HFFc6 (cell line): ENCODE data around the gene F7. TPM values are rescaled to one million over a fixed set of nuclear protein-coding genes. Genes with fewer than 3 reads are reported as not detected.

Experiments
- DNase-seq: peaks from one replicate; pipeline ENCODE4 v3.0.0-alpha.2; 2018
- H3K27ac Mint-ChIP-seq: 2 replicates; pipeline ENCODE4 v1.8.0; 2020; ENCODE audit warnings: mild to moderate bottlenecking, mixed read lengths
- H3K27me3 Mint-ChIP-seq: 2 replicates; pipeline ENCODE4 v1.8.0; 2021; ENCODE audit warnings: mild to moderate bottlenecking, moderate library complexity, mixed read lengths; ENCODE audit not compliant: insufficient read depth
- H3K36me3 Mint-ChIP-seq: 2 replicates; pipeline ENCODE4 v1.8.0; 2021; ENCODE audit warnings: low read depth, mixed read lengths
- H3K4me1 Mint-ChIP-seq: 2 replicates; pipeline ENCODE4 v1.8.0; 2020; ENCODE audit warnings: low read depth, mixed read lengths
- H3K4me3 Mint-ChIP-seq: 2 replicates; pipeline ENCODE4 v1.8.0; 2020; ENCODE audit warnings: mild to moderate bottlenecking, moderate library complexity, mixed read lengths
- H3K9me3 Mint-ChIP-seq: 2 replicates; pipeline ENCODE4 v1.8.0; 2020; ENCODE audit warnings: mild to moderate bottlenecking, mixed read lengths
- total RNA-seq, 6 experiments: library from RNA; stranded (reverse); fragmentation: NEBNext Ultra II Directional; extraction: Animal tissue kit (Norgen Biotek cat#: 25700); gene quantifications; 2 replicates in 1 of 6; 3 replicates in 5 of 6; pipeline ENCODE4 v1.2.3, GENCODE V29; 2021
- TF ChIP-seq, protein P1 (sequence below): fragments of 200-600 bp; sonication (generic); IDR thresholded peaks from 2 replicates; pipeline ENCODE4 v1.5.0; 2021; ENCODE audit warnings: antibody characterized with exemption, mild to moderate bottlenecking

The F7 gene
- total RNA-seq, 6 experiments from 2014 or later: not detected

DNA sequence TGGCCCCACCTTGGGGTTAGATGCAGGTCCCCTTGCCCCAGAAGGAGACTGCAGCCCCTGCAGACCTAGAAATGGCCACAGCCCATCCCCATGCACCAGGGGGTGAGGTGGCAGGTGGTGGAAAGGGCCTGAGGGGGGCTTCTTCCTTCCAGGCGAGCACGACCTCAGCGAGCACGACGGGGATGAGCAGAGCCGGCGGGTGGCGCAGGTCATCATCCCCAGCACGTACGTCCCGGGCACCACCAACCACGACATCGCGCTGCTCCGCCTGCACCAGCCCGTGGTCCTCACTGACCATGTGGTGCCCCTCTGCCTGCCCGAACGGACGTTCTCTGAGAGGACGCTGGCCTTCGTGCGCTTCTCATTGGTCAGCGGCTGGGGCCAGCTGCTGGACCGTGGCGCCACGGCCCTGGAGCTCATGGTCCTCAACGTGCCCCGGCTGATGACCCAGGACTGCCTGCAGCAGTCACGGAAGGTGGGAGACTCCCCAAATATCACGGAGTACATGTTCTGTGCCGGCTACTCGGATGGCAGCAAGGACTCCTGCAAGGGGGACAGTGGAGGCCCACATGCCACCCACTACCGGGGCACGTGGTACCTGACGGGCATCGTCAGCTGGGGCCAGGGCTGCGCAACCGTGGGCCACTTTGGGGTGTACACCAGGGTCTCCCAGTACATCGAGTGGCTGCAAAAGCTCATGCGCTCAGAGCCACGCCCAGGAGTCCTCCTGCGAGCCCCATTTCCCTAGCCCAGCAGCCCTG is 12.8 kb downstream of the F7 start:
- DNase-seq: no peak
- H3K4me1 Mint-ChIP-seq: peaks cover 24% of the 10 kb centered on the region
- TF ChIP-seq, protein P1, sequence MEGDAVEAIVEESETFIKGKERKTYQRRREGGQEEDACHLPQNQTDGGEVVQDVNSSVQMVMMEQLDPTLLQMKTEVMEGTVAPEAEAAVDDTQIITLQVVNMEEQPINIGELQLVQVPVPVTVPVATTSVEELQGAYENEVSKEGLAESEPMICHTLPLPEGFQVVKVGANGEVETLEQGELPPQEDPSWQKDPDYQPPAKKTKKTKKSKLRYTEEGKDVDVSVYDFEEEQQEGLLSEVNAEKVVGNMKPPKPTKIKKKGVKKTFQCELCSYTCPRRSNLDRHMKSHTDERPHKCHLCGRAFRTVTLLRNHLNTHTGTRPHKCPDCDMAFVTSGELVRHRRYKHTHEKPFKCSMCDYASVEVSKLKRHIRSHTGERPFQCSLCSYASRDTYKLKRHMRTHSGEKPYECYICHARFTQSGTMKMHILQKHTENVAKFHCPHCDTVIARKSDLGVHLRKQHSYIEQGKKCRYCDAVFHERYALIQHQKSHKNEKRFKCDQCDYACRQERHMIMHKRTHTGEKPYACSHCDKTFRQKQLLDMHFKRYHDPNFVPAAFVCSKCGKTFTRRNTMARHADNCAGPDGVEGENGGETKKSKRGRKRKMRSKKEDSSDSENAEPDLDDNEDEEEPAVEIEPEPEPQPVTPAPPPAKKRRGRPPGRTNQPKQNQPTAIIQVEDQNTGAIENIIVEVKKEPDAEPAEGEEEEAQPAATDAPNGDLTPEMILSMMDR: no peak

DNA sequence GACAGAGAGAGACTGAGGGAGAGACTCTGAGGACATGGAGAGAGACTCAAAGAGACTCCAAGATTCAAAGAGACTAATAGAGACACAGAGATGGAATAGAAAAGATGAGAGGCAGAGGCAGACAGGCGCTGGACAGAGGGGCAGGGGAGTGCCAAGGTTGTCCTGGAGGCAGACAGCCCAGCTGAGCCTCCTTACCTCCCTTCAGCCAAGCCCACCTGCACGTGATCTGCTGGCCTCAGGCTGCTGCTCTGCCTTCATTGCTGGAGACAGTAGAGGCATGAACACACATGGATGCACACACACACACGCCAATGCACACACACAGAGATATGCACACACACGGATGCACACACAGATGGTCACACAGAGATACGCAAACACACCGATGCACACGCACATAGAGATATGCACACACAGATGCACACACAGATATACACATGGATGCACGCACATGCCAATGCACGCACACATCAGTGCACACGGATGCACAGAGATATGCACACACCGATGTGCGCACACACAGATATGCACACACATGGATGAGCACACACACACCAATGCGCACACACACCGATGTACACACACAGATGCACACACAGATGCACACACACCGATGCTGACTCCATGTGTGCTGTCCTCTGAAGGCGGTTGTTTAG is 13.7 kb downstream of the F7 start:
- H3K27ac Mint-ChIP-seq: no peak overlapping the region
- peaks cover 17% of the 10 kb centered on the region for H3K27me3 Mint-ChIP-seq
- no peaks in the 10 kb centered on the region for H3K9me3 Mint-ChIP-seq
- no peak for DNase-seq
- no peaks in the 10 kb centered on the region for H3K36me3 Mint-ChIP-seq
- H3K4me3 Mint-ChIP-seq: no peak overlapping the region
- H3K4me1 Mint-ChIP-seq: peaks cover 24% of the 10 kb centered on the region
- TF ChIP-seq, protein P1: no peak

More for the DNA sequence above, 12.8 kb downstream of the F7 start:
- Mint-ChIP-seq H3K4me3 (no peak overlapping the region), H3K9me3 (no peaks in the 10 kb centered on the region), H3K27ac (no peak overlapping the region), H3K27me3 (peaks cover 21% of the 10 kb centered on the region), H3K36me3 (no peaks in the 10 kb centered on the region)

DNA sequence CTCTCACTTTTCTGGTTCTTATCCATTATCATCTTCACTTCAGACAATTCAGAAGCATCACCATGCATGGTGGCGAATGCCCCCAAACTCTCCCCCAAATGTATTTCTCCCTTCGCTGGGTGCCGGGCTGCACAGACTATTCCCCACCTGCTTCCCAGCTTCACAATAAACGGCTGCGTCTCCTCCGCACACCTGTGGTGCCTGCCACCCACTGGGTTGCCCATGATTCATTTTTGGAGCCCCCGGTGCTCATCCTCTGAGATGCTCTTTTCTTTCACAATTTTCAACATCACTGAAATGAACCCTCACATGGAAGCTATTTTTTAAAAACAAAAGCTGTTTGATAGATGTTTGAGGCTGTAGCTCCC is 14.2 kb downstream of the F7 start:
- Mint-ChIP-seq H3K27ac (no peak overlapping the region), H3K4me1 (peaks cover 24% of the 10 kb centered on the region), H3K27me3 (peaks cover 13% of the 10 kb centered on the region; the same call in 1 of the 2 replicates), H3K4me3 (no peak overlapping the region), H3K36me3 (no peaks in the 10 kb centered on the region), H3K9me3 (no peaks in the 10 kb centered on the region)
- no peak for DNase-seq
- TF ChIP-seq, protein P1: no peak

DNA sequence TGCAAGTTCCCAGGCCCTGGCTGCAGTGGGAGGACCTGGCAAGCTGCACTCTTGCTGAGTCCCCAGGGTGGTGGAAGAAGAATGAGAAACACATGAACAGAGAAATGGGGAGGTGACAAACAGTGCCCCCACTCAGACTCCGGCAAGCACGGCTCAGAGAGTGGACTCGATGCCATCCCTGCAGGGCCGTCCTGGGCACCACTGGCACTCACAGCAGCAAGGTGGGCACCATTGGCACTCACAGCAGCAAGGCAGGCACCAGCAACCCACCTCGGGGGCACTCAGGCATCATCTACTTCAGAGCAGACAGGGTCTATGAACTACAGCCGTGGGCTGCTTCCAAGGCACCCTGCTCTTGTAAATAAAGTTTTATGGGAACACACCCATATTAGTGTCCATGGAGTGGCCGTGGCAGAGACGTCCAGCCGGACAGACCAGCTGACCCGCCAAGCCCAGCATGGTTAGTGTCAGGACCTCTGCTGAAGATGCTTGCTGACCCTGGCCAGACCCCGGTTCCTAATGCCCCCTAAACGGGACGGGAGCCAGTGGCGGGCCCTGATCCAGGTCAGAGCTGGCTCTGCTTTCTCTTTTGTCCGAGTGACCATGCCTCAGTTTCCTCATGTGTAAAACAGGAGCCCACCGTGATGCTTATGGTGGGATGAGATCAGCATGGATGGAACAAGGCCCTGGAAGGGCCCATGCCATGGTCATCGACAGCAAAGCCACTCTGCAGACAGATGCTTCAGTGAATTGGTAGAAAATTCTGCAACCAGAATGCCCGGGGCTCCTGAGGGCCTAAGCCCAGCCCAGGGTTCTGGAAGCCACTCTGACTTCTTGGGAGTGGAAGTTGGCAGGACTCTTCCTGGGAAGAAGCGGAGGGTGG is 14.9 kb downstream of the F7 start:
- Mint-ChIP-seq H3K27ac (no peak overlapping the region), H3K9me3 (no peaks in the 10 kb centered on the region), H3K27me3 (peaks cover 11% of the 10 kb centered on the region; the same call in 1 of the 2 replicates), H3K4me1 (peaks cover 24% of the 10 kb centered on the region), H3K36me3 (no peaks in the 10 kb centered on the region), H3K4me3 (no peak overlapping the region)
- no peak for DNase-seq
- TF ChIP-seq, protein P1: no peak

DNA sequence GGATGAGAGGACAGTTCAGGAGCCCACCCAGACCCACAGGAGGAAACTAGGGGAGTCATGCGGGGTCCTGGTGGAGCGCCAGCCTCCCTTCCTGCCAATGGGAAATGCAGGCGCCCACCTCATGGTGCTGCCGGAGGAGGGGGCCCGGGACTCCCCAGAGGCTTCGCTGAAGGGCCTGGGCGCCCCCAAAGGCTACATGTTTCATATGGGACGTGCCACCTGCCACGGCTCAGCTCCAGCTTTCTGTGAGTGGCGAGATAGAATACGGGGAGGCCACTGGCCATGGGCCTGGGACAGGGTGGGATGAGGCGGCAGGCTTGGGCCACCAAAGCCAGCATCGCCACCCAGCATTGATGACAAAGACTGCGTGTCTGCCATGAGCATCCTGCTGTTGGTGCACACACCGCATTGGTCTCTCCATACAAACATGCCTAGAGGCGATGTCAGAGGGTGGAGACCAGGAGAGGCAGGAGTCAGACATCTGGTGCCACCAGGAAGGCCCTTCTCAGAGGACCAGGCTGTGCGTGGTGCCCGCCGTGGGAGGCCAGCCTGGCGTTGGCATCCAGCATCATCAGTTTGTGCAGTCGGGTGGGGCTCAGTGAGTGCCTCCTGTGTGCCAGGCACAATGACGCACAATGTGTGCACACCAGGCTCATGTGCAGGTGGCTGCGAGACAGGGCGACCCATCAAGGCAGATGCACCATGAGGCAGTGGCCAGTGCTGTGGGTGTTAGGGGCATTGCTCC is 15.8 kb downstream of the F7 start:
- no peak for DNase-seq
- H3K27ac Mint-ChIP-seq: no peak overlapping the region
- TF ChIP-seq, protein P1: no peak
- peaks cover 24% of the 10 kb centered on the region for H3K4me1 Mint-ChIP-seq
- H3K9me3 Mint-ChIP-seq: no peaks in the 10 kb centered on the region
- H3K36me3 Mint-ChIP-seq: no peaks in the 10 kb centered on the region
- H3K27me3 Mint-ChIP-seq: peaks cover 7% of the 10 kb centered on the region; the same call in 1 of the 2 replicates
- no peak overlapping the region for H3K4me3 Mint-ChIP-seq
